ENCODE data around the gene OSM.

- TF ChIP-seq EZH2 (IDR thresholded peaks at IDR 0.05; ENCODE audit: insufficient read depth, poor library complexity, severe bottlenecking), result no peak
- TF ChIP-seq EZH2phosphoT487 (IDR thresholded peaks at IDR 0.05; ENCODE audit: insufficient read depth, low read depth), result no peak
Observed at GRCh38 chr22:30241576-30242371, 24.9 kb downstream of the OSM start.
